NCI-H1417 treated with DMSO at 0.1 percent for 48 hours (cell line): ENCODE data around the gene TAF3.

Source experiments
- DNase-seq: peaks from one replicate; lab custom pipeline; 2025; lab: John Stamatoyannopoulos, UW

Gene TAF3

GRCh38 chr10:8047452-8048280 lies 229.4 kb downstream of the TAF3 start:
- no peak for DNase-seq

GRCh38 chr10:8048281-8049008 lies 230.1 kb downstream of the TAF3 start:
- DNase-seq: no peak

- no peak for DNase-seq
Measured at GRCh38 chr10:8049045-8049864, 230.9 kb downstream of the TAF3 start.

- DNase-seq: no peak
Measured at GRCh38 chr10:8049865-8050555, 231.7 kb downstream of the TAF3 start.

- DNase-seq: no peak
Measured at GRCh38 chr10:8050556-8051108, 232.3 kb downstream of the TAF3 start.

- DNase-seq: no peak
Measured at GRCh38 chr10:8051109-8051821, 233.0 kb downstream of the TAF3 start.

GRCh38 chr10:8051851-8052257 lies 233.5 kb downstream of the TAF3 start:
- no peak for DNase-seq

GRCh38 chr10:8052341-8052955 lies 234.1 kb downstream of the TAF3 start:
- DNase-seq: no peak

GRCh38 chr10:8052956-8053445 lies 234.7 kb downstream of the TAF3 start:
- no peak for DNase-seq

GRCh38 chr10:8053446-8054243 lies 235.3 kb downstream of the TAF3 start:
- DNase-seq: no peak

- DNase-seq: no peak
Measured at GRCh38 chr10:8054244-8054493, 235.9 kb downstream of the TAF3 start.

- DNase-seq: no peak
Measured at GRCh38 chr10:8054494-8055407, 236.4 kb downstream of the TAF3 start, which contains the start of gene GATA3. TSS of gene GATA3 (plus strand) at chr10:8054688. CDS start at chr10:8055656, 968 bp downstream.

GRCh38 chr10:8055420-8056349 lies 237.4 kb downstream of the TAF3 start:
- DNase-seq: no peak

GRCh38 chr10:8056378-8056777 lies 238.1 kb downstream of the TAF3 start:
- DNase-seq: no peak

- DNase-seq: no peak
Measured at GRCh38 chr10:8056871-8057331, 238.6 kb downstream of the TAF3 start.

GRCh38 chr10:8057636-8058273 lies 239.4 kb downstream of the TAF3 start:
- DNase-seq: no peak
